Mesendoderm (in vitro differentiated cells): Measurements from ENCODE around the gene MTREX.

Source experiments
- DNase-seq: peaks from one replicate; pipeline ENCODE4 v3.0.0; 2013
- H2AK5ac ChIP-seq: 2 replicates; pipeline ENCODE4 v1.6.1; 2013; ENCODE audit warnings: low read length, inconsistent platforms
- H2BK120ac ChIP-seq: 2 replicates; pipeline ENCODE4 v1.6.1; 2013; ENCODE audit warnings: low read depth, mild to moderate bottlenecking, low read length, moderate library complexity, mixed read lengths
- H2BK15ac ChIP-seq: replicated peaks from 2 replicates; pipeline ENCODE4 v1.6.1; 2013; ENCODE audit warnings: low read depth, mild to moderate bottlenecking, moderate library complexity
- H2BK5ac ChIP-seq: 2 replicates; pipeline ENCODE4 v1.6.1; 2013; ENCODE audit warnings: low read length, inconsistent platforms
- H3K18ac ChIP-seq: 2 replicates; pipeline ENCODE4 v1.6.1; 2013; ENCODE audit warnings: mild to moderate bottlenecking, low read length, mixed read lengths
- H3K23ac ChIP-seq: one replicate; pipeline ENCODE4 v1.6.1; 2013; ENCODE audit warnings: low read length
- H3K27ac ChIP-seq: 2 replicates; pipeline ENCODE4 v1.5.1; 2013; ENCODE audit warnings: low read depth, mild to moderate bottlenecking, inconsistent platforms, low read length, moderate library complexity
- H3K27me3 ChIP-seq: 2 replicates; pipeline ENCODE4 v1.6.1; 2013; ENCODE audit warnings: low read length, control low read depth, mild to moderate bottlenecking, inconsistent platforms; ENCODE audit not compliant: insufficient read depth, poor library complexity
- H3K36me3 ChIP-seq: 2 replicates; pipeline ENCODE4 v1.6.1; 2013; ENCODE audit warnings: low read length, inconsistent platforms; ENCODE audit not compliant: control insufficient read depth, insufficient read depth
- H3K4ac ChIP-seq: one replicate; pipeline ENCODE4 v1.6.1; 2013; ENCODE audit warnings: low read depth, mild to moderate bottlenecking, low read length, moderate library complexity
- H3K4me1 ChIP-seq: 2 replicates; pipeline ENCODE4 v1.6.1; 2013; ENCODE audit warnings: low read depth, low read length, inconsistent platforms; ENCODE audit not compliant: control insufficient read depth
- H3K4me2 ChIP-seq: 2 replicates; pipeline ENCODE4 v1.6.1; 2013; ENCODE audit warnings: low read length
- H3K4me3 ChIP-seq: 2 replicates; pipeline ENCODE4 v1.5.1; 2013; ENCODE audit warnings: mild to moderate bottlenecking, low read length
- H3K56ac ChIP-seq: one replicate; pipeline ENCODE4 v1.6.1; 2013; ENCODE audit warnings: low read length
- H3K79me1 ChIP-seq: 2 replicates; pipeline ENCODE4 v1.6.1; 2013; ENCODE audit warnings: low read length, inconsistent platforms
- H3K79me2 ChIP-seq: 2 replicates; pipeline ENCODE4 v1.6.1; 2013; ENCODE audit warnings: mild to moderate bottlenecking, low read length; ENCODE audit not compliant: control insufficient read depth, insufficient read depth
- H3K9ac ChIP-seq: 2 replicates; pipeline ENCODE4 v1.6.1; 2013; ENCODE audit warnings: low read length, inconsistent platforms
- H4K5ac ChIP-seq: one replicate; pipeline ENCODE4 v1.6.1; 2013; ENCODE audit warnings: low read length
- H4K8ac ChIP-seq: one replicate; pipeline ENCODE4 v1.6.1; 2013; ENCODE audit warnings: low read depth, mild to moderate bottlenecking, control low read depth, low read length, moderate library complexity
- WGBS: extraction: QIAGEN DNeasy Blood & Tissue Kit; methylation state at CpG from one replicate; pipeline ENCODE4 v1.1.7; 2013; ENCODE audit warnings: low lambda C conversion rate, missing lambda C conversion rate; ENCODE audit not compliant: insufficient coverage; ENCODE audit errors: extremely low coverage; 5-methylcytosine and 5-hydroxymethylcytosine counted together

The MTREX gene

DNA sequence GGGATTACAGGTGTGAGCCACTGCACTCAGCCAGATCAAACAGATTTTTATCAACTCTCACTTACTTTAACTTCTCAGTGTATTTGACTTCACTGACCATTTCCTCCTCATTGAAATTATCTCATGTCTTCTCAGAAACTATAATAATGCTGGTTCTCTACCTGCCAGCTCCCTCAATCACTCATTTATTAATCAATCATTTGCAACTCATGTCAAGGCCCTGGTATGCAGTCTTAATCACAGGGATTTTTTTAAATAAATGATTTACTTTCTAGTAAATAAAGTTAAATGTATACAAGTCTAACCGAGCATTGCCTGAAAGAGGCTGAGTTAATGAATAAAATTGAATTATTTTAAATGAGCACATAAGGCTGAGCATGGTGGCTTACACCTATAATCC is 163.7 kb downstream of the MTREX start:
- Histone ChIP-seq H3K18ac (no peak overlapping the region), H4K5ac (no peak overlapping the region), H2BK15ac (no peak overlapping the region), H2BK120ac (no peak overlapping the region), H3K56ac (no peak overlapping the region), H3K27me3 (no peaks in the 10 kb centered on the region), H3K4ac (no peak overlapping the region), H3K36me3 (peaks cover 2% of the 10 kb centered on the region), H3K79me2 (no peaks in the 10 kb centered on the region), H2AK5ac (no peak overlapping the region), H3K4me3 (no peak overlapping the region), H3K9ac (no peak overlapping the region), H3K79me1 (no peaks in the 10 kb centered on the region), H3K27ac (no peak overlapping the region), H2BK5ac (no peak overlapping the region), H3K23ac (no peak overlapping the region), H3K4me2 (no peak overlapping the region), H3K4me1 (no peaks in the 10 kb centered on the region), H4K8ac (no peak overlapping the region)
- 100% methylated on average over 1 of the region's 1 CpG for WGBS
- DNase-seq, result no peak

- Histone ChIP-seq H3K4me1 (no peaks in the 10 kb centered on the region), H3K56ac (no peak overlapping the region), H2BK15ac (no peak overlapping the region), H3K18ac (no peak overlapping the region), H2AK5ac (no peak overlapping the region), H2BK5ac (no peak overlapping the region), H3K27me3 (no peaks in the 10 kb centered on the region), H3K79me1 (no peaks in the 10 kb centered on the region), H4K8ac (no peak overlapping the region), H3K23ac (no peak overlapping the region), H3K27ac (no peak overlapping the region), H2BK120ac (no peak overlapping the region), H3K4me2 (no peak overlapping the region), H3K9ac (no peak overlapping the region), H4K5ac (no peak overlapping the region), H3K79me2 (no peaks in the 10 kb centered on the region), H3K4ac (no peak overlapping the region), H3K36me3 (peaks cover 2% of the 10 kb centered on the region), H3K4me3 (no peak overlapping the region)
- WGBS, result no CpG with 5 or more reads among the region's 1 CpG
- no peak for DNase-seq
These were observed 164.9 kb downstream of the MTREX start for GRCh38 chr5:55472642-55473041.
